ENCODE results near the gene PRPF6. TPM values are rescaled to one million over a fixed set of nuclear protein-coding genes. Genes with fewer than 3 reads are reported as not detected.

The PRPF6 gene
- total and polyA plus RNA-seq, 2 of the 13 experiments (the other 11 are each of a cell fraction or from before 2014, with no cell fraction given): 63.7 to 101 TPM

GRCh38 chr20:63969838-63970713 is 10.9 kb upstream of the PRPF6 start, which contains the start of gene ZNF512B (continued):
- TF ChIP-seq ZNF235 (CRISPR knock-in tag; IDR thresholded peaks at IDR 0.05; ENCODE audit: borderline replicate concordance) (no peak; the same call in 1 of the 2 replicates), ZHX2 (IDR thresholded peaks at IDR 0.05; ENCODE audit: low read depth) (no peak), ZHX2 (CRISPR knock-in tag; IDR thresholded peaks at IDR 0.05; ENCODE audit: borderline replicate concordance) (no peak), TBL1XR1 (IDR thresholded peaks at IDR 0.05; ENCODE audit: borderline replicate concordance, low read length, partially characterized antibody) (no peak), HOXD1 (CRISPR knock-in tag; IDR thresholded peaks at IDR 0.05) (no peak), SALL1 (CRISPR knock-in tag; IDR thresholded peaks at IDR 0.05) (no peak; the same call in 1 of the 2 replicates), ZFX (CRISPR knock-in tag; IDR thresholded peaks at IDR 0.05; ENCODE audit: low read depth) (peak; percentile 73), MNT (IDR thresholded peaks at IDR 0.05) (no peak), ZNF362 (CRISPR knock-in tag; IDR thresholded peaks at IDR 0.05; ENCODE audit: borderline replicate concordance) (no peak), NR3C1 (CRISPR knock-in tag; IDR thresholded peaks at IDR 0.05) (no peak), FIP1L1 (IDR thresholded peaks at IDR 0.05; ENCODE audit: borderline replicate concordance, insufficient read depth, low read depth, low read length) (no peak), ZNF607 (CRISPR knock-in tag; IDR thresholded peaks at IDR 0.05; ENCODE audit: borderline replicate concordance) (no peak), NCOA2 (CRISPR knock-in tag; IDR thresholded peaks at IDR 0.05) (no peak), SMAD3 (CRISPR knock-in tag; IDR thresholded peaks at IDR 0.05) (peak; percentile 44; the same call in 1 of the 2 replicates), FOXK1 (CRISPR knock-in tag; IDR thresholded peaks at IDR 0.05; ENCODE audit: borderline replicate concordance, low read depth) (no peak), HNRNPK (IDR thresholded peaks at IDR 0.05; ENCODE audit: low read depth, low read length, poor library complexity, severe bottlenecking) (peak; percentile 93), ZNF567 (CRISPR knock-in tag; IDR thresholded peaks at IDR 0.05; ENCODE audit: borderline replicate concordance) (no peak), NFE2L1 (CRISPR knock-in tag; IDR thresholded peaks at IDR 0.05; ENCODE audit: borderline replicate concordance) (peak; percentile 54; the same call in 1 of the 2 replicates), ETS1 (CRISPR knock-in tag; IDR thresholded peaks at IDR 0.05) (peak; percentile 8; the same call in 1 of the 2 replicates)

All from HepG2 (cell line).